OCI-LY3 (cell line): Measurements from ENCODE around the gene ERGIC3.

Source experiments
- EZH2phosphoT487 ChIP-seq: fragments of 200-600 bp; shearing (Covaris generic); IDR thresholded peaks from 2 replicates; pipeline ENCODE4 v1.6.1; 2018; ENCODE audit warnings: antibody characterized with exemption, mixed run types, low read depth
- TF ChIP-seq, protein P1 (sequence below): fragments of 200-600, 300-600 bp; sonication (generic); IDR thresholded peaks from 2 replicates; pipeline ENCODE4 v1.5.1; 2014; ENCODE audit warnings: antibody characterized with exemption, low read length, low read depth

GRCh38 chr20:35492352-35492751 is 49.5 kb upstream of the ERGIC3 start:
- TF ChIP-seq, protein P1, sequence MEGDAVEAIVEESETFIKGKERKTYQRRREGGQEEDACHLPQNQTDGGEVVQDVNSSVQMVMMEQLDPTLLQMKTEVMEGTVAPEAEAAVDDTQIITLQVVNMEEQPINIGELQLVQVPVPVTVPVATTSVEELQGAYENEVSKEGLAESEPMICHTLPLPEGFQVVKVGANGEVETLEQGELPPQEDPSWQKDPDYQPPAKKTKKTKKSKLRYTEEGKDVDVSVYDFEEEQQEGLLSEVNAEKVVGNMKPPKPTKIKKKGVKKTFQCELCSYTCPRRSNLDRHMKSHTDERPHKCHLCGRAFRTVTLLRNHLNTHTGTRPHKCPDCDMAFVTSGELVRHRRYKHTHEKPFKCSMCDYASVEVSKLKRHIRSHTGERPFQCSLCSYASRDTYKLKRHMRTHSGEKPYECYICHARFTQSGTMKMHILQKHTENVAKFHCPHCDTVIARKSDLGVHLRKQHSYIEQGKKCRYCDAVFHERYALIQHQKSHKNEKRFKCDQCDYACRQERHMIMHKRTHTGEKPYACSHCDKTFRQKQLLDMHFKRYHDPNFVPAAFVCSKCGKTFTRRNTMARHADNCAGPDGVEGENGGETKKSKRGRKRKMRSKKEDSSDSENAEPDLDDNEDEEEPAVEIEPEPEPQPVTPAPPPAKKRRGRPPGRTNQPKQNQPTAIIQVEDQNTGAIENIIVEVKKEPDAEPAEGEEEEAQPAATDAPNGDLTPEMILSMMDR: no peak
- TF ChIP-seq EZH2phosphoT487: no peak
